Panc1 (cell line): ENCODE measurements around the gene BBS5. TPM values are rescaled to one million over a fixed set of nuclear protein-coding genes. Genes with fewer than 3 reads are reported as not detected.
"Not testable (repeated sequence)": the region's sequence is repeated elsewhere in the genome, so short reads cannot be mapped to it uniquely, and the experiment has no call there.

Source experiments
- ATAC-seq: fragments of 200-7000 bp; cut with Tn5 transposase; 2 replicates; pipeline ENCODE4 v1.9.1; 2020; ENCODE audit warnings: mild to moderate bottlenecking, moderate library complexity
- Bru-seq: library from RNA; stranded (reverse); fragments of 400-500 nt; gene quantifications from one replicate; lab custom pipeline; 2021; lab: Mats Ljungman, UMichigan
- BruChase-seq, 2 experiments: library from RNA; stranded (reverse); fragments of 400-500 nt; gene quantifications; one replicate each; lab custom pipeline; 2021; lab: Mats Ljungman, UMichigan
- BruUV-seq: library from RNA; stranded (reverse); fragments of 400-500 nt; replicated peaks from 2 replicates; lab custom pipeline; 2021; lab: Mats Ljungman, UMichigan
- CTCF ChIA-PET: fragments of 300-600 bp; sonication (Branson Sonifier 250); formaldehyde crosslinking; loops from one replicate; lab custom pipeline; 2022; ENCODE audit warnings: antibody characterized with exemption; lab: Charles Lee
- POLR2A ChIA-PET: fragments of 300-600 bp; sonication (Branson Sonifier 250); formaldehyde crosslinking; loops from one replicate; lab custom pipeline; 2022; ENCODE audit warnings: antibody characterized with exemption; lab: Charles Lee
- DNase-seq: peaks from one replicate; pipeline ENCODE4 v3.0.0-alpha.2; 2010; ENCODE audit warnings: low read depth, low spot score
- H3K27ac ChIP-seq: 2 replicates; pipeline ENCODE4 v1.5.1; 2011; ENCODE audit warnings: mild to moderate bottlenecking, low read length, inconsistent platforms
- H3K27me3 ChIP-seq: fragments of 200-500 bp; sonication (Bioruptor generic); 2 replicates; pipeline ENCODE4 v1.6.0; 2014; ENCODE audit warnings: low read length, inconsistent platforms; ENCODE audit not compliant: control insufficient read depth, insufficient read depth
- H3K36me3 ChIP-seq: fragments of 200-500 bp; sonication (Bioruptor generic); 2 replicates; pipeline ENCODE4 v1.5.1; 2014; ENCODE audit warnings: inconsistent platforms, mild to moderate bottlenecking, low read length, moderate library complexity; ENCODE audit not compliant: control insufficient read depth, insufficient read depth
- H3K4me1 ChIP-seq: 2 replicates; pipeline ENCODE4 v1.5.1; 2011; ENCODE audit warnings: inconsistent platforms, mild to moderate bottlenecking, low read length, moderate library complexity; ENCODE audit not compliant: control insufficient read depth, insufficient read depth
- H3K4me3 ChIP-seq, 2 experiments: 2 replicates each; pipeline ENCODE4 v1.5.1; 2011 to 2012; ENCODE audit warnings: low read depth in 2 of 2, low read length in 2 of 2, mild to moderate bottlenecking in 2 of 2, inconsistent platforms in 1 of 2, moderate library complexity in 1 of 2
- H3K9me3 ChIP-seq: fragments of 200-500 bp; sonication (Bioruptor generic); 2 replicates; pipeline ENCODE4 v1.5.1; 2014; ENCODE audit warnings: low read depth, mild to moderate bottlenecking, inconsistent platforms, low read length, moderate library complexity; ENCODE audit not compliant: control insufficient read depth, insufficient read depth
- CTCF ChIP-seq: fragments of 450-650 bp; IDR thresholded peaks from 2 replicates; pipeline ENCODE4 v1.5.1; 2017; ENCODE audit warnings: mild to moderate bottlenecking
- POLR2AphosphoS5 ChIP-seq: IDR thresholded peaks from 2 replicates; pipeline ENCODE4 v1.6.1; 2012; ENCODE audit warnings: mild to moderate bottlenecking, low read depth, low read length, moderate library complexity
- SIN3A ChIP-seq: IDR thresholded peaks from 2 replicates; pipeline ENCODE4 v1.6.1; 2012; ENCODE audit warnings: low read depth, mild to moderate bottlenecking, low read length, moderate library complexity, borderline replicate concordance; ENCODE audit not compliant: insufficient read depth
- in situ Hi-C: cut with HindIII; loops from 2 replicates; pipeline ENCODE4 v1.10.0; 2016; ENCODE audit warnings: low sequenced_read_pairs, low pct_unique_long_range_greater_than_20kb
- intact Hi-C: fragments of 100-400 bp; cut with micrococcal nuclease; formaldehyde crosslinking; loops from one replicate; pipeline ENCODE4 v1.10.0; 2022; ENCODE audit not compliant: unreplicated experiment
- long read RNA-seq: library from polyadenylated mRNA; unstranded; transcript quantifications from one replicate; pipeline ENCODE4 v2.0.0, GENCODE V29; 2021; ENCODE audit not compliant: unreplicated experiment
- polyA plus RNA-seq: library from polyadenylated mRNA; unstranded; fragments of >200 nt; gene quantifications from one replicate; pipeline ENCODE4 v1.2.1, GENCODE V29; 2012; ENCODE audit warnings: missing spikeins; ENCODE audit not compliant: insufficient read length
- total RNA-seq: library from RNA; stranded (reverse); gene quantifications from one replicate; pipeline ENCODE4 v1.2.1, GENCODE V29; 2021; ENCODE audit not compliant: unreplicated experiment
- TF ChIP-seq, protein P1 (sequence below), 2 experiments: IDR thresholded peaks; 2 replicates each; pipeline ENCODE4 v1.6.1; 2011 to 2012; ENCODE audit warnings: low read depth in 2 of 2, control low read depth in 1 of 2, low read length in 1 of 2, mild to moderate bottlenecking in 1 of 2, moderate library complexity in 1 of 2; ENCODE audit not compliant: insufficient read depth in 1 of 2

BBS5 gene
- 7.5 TPM for total RNA-seq
- polyA plus RNA-seq, result 4.7 TPM
- Bru-seq, nascent RNA, result percentile 52 among the genes with signal in this experiment
- BruChase-seq, experiment 1, labeled RNA remaining after a 2-hour chase, result percentile 77 among the genes with signal in this experiment
- BruChase-seq, experiment 2, labeled RNA remaining after a 6-hour chase, result percentile 84 among the genes with signal in this experiment
- long read RNA-seq, partial matches to known transcripts, result 13 of 15 reads
- long read RNA-seq, other reads (novel, unspliced or antisense), result 0 of 15 reads

- no peaks in the 10 kb centered on the region for H3K4me1 ChIP-seq
- peaks cover 2% of the 10 kb centered on the region; the same call in 1 of the 2 replicates for H3K36me3 ChIP-seq
- intact Hi-C loops, result no loop called here
- no peaks in the 10 kb centered on the region for H3K9me3 ChIP-seq
- in situ Hi-C loops, result no loop called here
- ChIA-PET CTCF (interaction anchor here (0.6 to 1.2 kb wide), 2 partner anchors 311 to 1352 kb away, joined by 3 to 5 read pairs; no protein-coding TSS in a partner anchor), POLR2A (no interaction called here)
- peak; percentile 33 for DNase-seq
- peak within 1 kb of the TSS; percentile 82 to 85 for H3K4me3 ChIP-seq
- H3K27me3 ChIP-seq, result no peaks in the 10 kb centered on the region
- BruUV-seq, result no TSS peak
- TF ChIP-seq, protein P1, sequence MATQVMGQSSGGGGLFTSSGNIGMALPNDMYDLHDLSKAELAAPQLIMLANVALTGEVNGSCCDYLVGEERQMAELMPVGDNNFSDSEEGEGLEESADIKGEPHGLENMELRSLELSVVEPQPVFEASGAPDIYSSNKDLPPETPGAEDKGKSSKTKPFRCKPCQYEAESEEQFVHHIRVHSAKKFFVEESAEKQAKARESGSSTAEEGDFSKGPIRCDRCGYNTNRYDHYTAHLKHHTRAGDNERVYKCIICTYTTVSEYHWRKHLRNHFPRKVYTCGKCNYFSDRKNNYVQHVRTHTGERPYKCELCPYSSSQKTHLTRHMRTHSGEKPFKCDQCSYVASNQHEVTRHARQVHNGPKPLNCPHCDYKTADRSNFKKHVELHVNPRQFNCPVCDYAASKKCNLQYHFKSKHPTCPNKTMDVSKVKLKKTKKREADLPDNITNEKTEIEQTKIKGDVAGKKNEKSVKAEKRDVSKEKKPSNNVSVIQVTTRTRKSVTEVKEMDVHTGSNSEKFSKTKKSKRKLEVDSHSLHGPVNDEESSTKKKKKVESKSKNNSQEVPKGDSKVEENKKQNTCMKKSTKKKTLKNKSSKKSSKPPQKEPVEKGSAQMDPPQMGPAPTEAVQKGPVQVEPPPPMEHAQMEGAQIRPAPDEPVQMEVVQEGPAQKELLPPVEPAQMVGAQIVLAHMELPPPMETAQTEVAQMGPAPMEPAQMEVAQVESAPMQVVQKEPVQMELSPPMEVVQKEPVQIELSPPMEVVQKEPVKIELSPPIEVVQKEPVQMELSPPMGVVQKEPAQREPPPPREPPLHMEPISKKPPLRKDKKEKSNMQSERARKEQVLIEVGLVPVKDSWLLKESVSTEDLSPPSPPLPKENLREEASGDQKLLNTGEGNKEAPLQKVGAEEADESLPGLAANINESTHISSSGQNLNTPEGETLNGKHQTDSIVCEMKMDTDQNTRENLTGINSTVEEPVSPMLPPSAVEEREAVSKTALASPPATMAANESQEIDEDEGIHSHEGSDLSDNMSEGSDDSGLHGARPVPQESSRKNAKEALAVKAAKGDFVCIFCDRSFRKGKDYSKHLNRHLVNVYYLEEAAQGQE (IDR thresholded peaks at IDR 0.05; ENCODE audit: insufficient read depth in 1 of 2, low read depth in 2 of 2, low read length in 1 of 2), result no peak
- TF ChIP-seq SIN3A, result peak; percentile 99
- TF ChIP-seq CTCF, result peak; percentile 78
- TF ChIP-seq POLR2AphosphoS5, result peak; percentile 48; the same call in 1 of the 2 replicates
- ATAC-seq, result peak; percentile 98
- H3K27ac ChIP-seq, result peak within 1 kb of the TSS; percentile 80
These were observed at the start of gene BBS5 for GRCh38 chr2:169479257-169480078. Gene BBS5 (plus strand): TSS chr2:169479494. CDS start chr2:169479554, 60 bp downstream.

GRCh38 chr2:169431772-169432171 is 47.5 kb upstream of the BBS5 start:
- POLR2A ChIA-PET, BruUV-seq, H3K36me3 ChIP-seq, intact Hi-C loops, CTCF ChIA-PET, H3K27ac ChIP-seq, H3K4me1 ChIP-seq, in situ Hi-C loops, H3K9me3 ChIP-seq, ATAC-seq, DNase-seq, H3K4me3 ChIP-seq: not testable (repeated sequence)
- peaks cover 11% of the 10 kb centered on the region for H3K27me3 ChIP-seq
